SK-N-MC (cell line): ENCODE measurements around the gene SLCO4A1.

Experiments
- DNase-seq: peaks from one replicate; pipeline ENCODE4 v3.0.0-alpha.2; 2011; ENCODE audit warnings: low read depth, low spot score
- H3K27ac ChIP-seq: fragments of 200-600 bp; sonication (generic); 2 replicates; pipeline ENCODE4 v1.5.1; 2016; ENCODE audit warnings: mixed run types
- H3K36me3 ChIP-seq: fragments of 200-600 bp; sonication (generic); 2 replicates; pipeline ENCODE4 v1.6.1; 2017; ENCODE audit warnings: antibody characterized with exemption, low read length, mixed read lengths; ENCODE audit not compliant: insufficient read depth
- H3K4me3 ChIP-seq: fragments of 200-600 bp; sonication (generic); 2 replicates; pipeline ENCODE4 v1.5.1; 2016
- H3K9ac ChIP-seq: fragments of 200-600 bp; sonication (generic); 2 replicates; pipeline ENCODE4 v1.8.0; 2017; ENCODE audit warnings: mixed run types, mixed read lengths; ENCODE audit not compliant: insufficient read length
- H3K9me3 ChIP-seq: fragments of 200-600 bp; sonication (generic); 2 replicates; pipeline ENCODE4 v1.6.1; 2017; ENCODE audit warnings: low read depth, mild to moderate bottlenecking, antibody characterized with exemption, low read length, moderate library complexity, mixed read lengths
- EZH2 ChIP-seq: fragments of 200-600 bp; sonication (generic); IDR thresholded peaks from one replicate; pipeline ENCODE4 v1.6.1; 2017; ENCODE audit warnings: antibody characterized with exemption
- FOXP2 ChIP-seq: optimal IDR thresholded peaks from 2 replicates; pipeline ENCODE3; 2011; ENCODE audit warnings: mild to moderate bottlenecking, moderate library complexity; ENCODE audit not compliant: insufficient read depth; ENCODE audit errors: extremely low read length, control extremely low read depth
- POLR2AphosphoS5 ChIP-seq: IDR thresholded peaks from 2 replicates; pipeline ENCODE4 v1.6.1; 2012; ENCODE audit warnings: mild to moderate bottlenecking, low read depth, low read length, borderline replicate concordance

Gene SLCO4A1

GRCh38 chr20:62598761-62599194, 43.5 kb upstream of the SLCO4A1 start:
- no peaks in the 10 kb centered on the region for H3K9me3 ChIP-seq
- H3K9ac ChIP-seq: no peak overlapping the region
- no peak overlapping the region for H3K27ac ChIP-seq
- TF ChIP-seq EZH2: no peak
- no peak for TF ChIP-seq FOXP2
- no peak overlapping the region for H3K4me3 ChIP-seq
- DNase-seq: no peak
- H3K36me3 ChIP-seq: no peaks in the 10 kb centered on the region

- Histone ChIP-seq H3K9ac (no peak overlapping the region), H3K36me3 (no peaks in the 10 kb centered on the region), H3K4me3 (no peak overlapping the region), H3K27ac (no peak overlapping the region), H3K9me3 (no peaks in the 10 kb centered on the region)
- no peak for DNase-seq
- TF ChIP-seq POLR2AphosphoS5: no peak
- no peak for TF ChIP-seq FOXP2
- no peak for TF ChIP-seq EZH2
These were observed 42.8 kb upstream of the SLCO4A1 start for GRCh38 chr20:62599216-62600110.

- Histone ChIP-seq H3K9me3 (no peaks in the 10 kb centered on the region), H3K27ac (no peak overlapping the region), H3K4me3 (no peak overlapping the region), H3K36me3 (no peaks in the 10 kb centered on the region), H3K9ac (no peak overlapping the region)
- DNase-seq: no peak
- TF ChIP-seq FOXP2 (no peak), EZH2 (no peak), POLR2AphosphoS5 (no peak)
These were observed 41.1 kb upstream of the SLCO4A1 start for GRCh38 chr20:62601172-62601571.

- no peak overlapping the region for H3K27ac ChIP-seq
- no peaks in the 10 kb centered on the region for H3K36me3 ChIP-seq
- no peak overlapping the region for H3K9ac ChIP-seq
- no peaks in the 10 kb centered on the region for H3K9me3 ChIP-seq
- no peak overlapping the region for H3K4me3 ChIP-seq
- TF ChIP-seq EZH2 (no peak), POLR2AphosphoS5 (no peak), FOXP2 (no peak)
- no peak for DNase-seq
These were observed 40.6 kb upstream of the SLCO4A1 start for GRCh38 chr20:62601714-62602113.

GRCh38 chr20:62602550-62602949, 39.8 kb upstream of the SLCO4A1 start:
- no peaks in the 10 kb centered on the region for H3K36me3 ChIP-seq
- no peak for TF ChIP-seq POLR2AphosphoS5
- TF ChIP-seq EZH2: no peak
- no peak for TF ChIP-seq FOXP2
- no peak for DNase-seq
- H3K4me3 ChIP-seq: peak overlapping the region; percentile 52
- H3K9me3 ChIP-seq: no peaks in the 10 kb centered on the region
- H3K9ac ChIP-seq: no peak overlapping the region
- H3K27ac ChIP-seq: no peak overlapping the region

- TF ChIP-seq FOXP2: no peak
- no peak for TF ChIP-seq POLR2AphosphoS5
- TF ChIP-seq EZH2: no peak
- Histone ChIP-seq H3K9me3 (no peaks in the 10 kb centered on the region), H3K27ac (no peak overlapping the region), H3K4me3 (peak overlapping the region; percentile 52), H3K9ac (no peak overlapping the region), H3K36me3 (no peaks in the 10 kb centered on the region)
- no peak for DNase-seq
These were observed 39.0 kb upstream of the SLCO4A1 start for GRCh38 chr20:62603021-62603906.

GRCh38 chr20:62603907-62604785, 38.2 kb upstream of the SLCO4A1 start:
- no peak for DNase-seq
- Histone ChIP-seq H3K27ac (no peak overlapping the region), H3K36me3 (no peaks in the 10 kb centered on the region), H3K9ac (no peak overlapping the region), H3K4me3 (no peak overlapping the region), H3K9me3 (no peaks in the 10 kb centered on the region)
- TF ChIP-seq EZH2: no peak
- no peak for TF ChIP-seq POLR2AphosphoS5
- TF ChIP-seq FOXP2: no peak
